ENCODE data around the gene MYL4.
A peak's percentile ranks its signal among the peaks of the same experiment; 100 is the strongest.
"Not testable (repeated sequence)": the region's sequence is repeated elsewhere in the genome, so short reads cannot be mapped to it uniquely, and the experiment has no call there.

Gene MYL4

GRCh38 chr17:47208744-47209488 lies at the start of gene MYL4:
TSS of gene MYL4 (plus strand) at chr17:47209348. CDS start at chr17:47209423, 75 bp downstream.
- DNase-seq (ENCODE audit: low spot score): no peak

DNA sequence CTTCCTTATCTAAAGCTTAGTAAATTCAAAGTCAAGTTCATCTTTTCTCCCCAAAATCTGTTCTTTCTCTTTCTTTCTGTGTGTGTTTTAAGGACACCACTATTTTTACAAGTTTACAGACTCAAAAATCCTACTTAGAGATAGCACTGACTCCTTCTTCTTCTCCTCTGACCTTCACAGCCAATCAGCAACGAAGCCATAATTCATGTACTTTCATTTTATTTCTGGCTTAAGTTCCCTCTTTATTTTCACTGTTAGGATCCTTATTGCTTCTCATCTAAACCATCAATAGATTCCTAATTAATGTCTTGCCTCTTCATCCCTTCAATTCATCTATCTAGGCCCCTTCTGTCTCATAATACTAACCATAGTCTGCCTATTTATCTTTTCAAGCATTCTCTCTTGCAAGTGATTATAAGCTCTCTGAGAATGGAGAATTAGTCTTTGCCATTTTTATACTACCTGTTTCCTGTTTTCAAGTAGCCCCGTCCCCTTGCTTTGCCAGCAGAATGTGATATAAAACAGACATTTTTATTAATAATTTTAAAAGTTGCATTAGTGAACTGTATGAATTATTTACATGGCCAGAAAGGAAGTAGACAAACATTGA lies 47.0 kb upstream of the MYL4 start:
- DNase-seq (ENCODE audit: low spot score): no peak

GRCh38 chr17:47164263-47164662 lies 44.9 kb upstream of the MYL4 start:
- no peak for DNase-seq (ENCODE audit: low spot score)

DNA sequence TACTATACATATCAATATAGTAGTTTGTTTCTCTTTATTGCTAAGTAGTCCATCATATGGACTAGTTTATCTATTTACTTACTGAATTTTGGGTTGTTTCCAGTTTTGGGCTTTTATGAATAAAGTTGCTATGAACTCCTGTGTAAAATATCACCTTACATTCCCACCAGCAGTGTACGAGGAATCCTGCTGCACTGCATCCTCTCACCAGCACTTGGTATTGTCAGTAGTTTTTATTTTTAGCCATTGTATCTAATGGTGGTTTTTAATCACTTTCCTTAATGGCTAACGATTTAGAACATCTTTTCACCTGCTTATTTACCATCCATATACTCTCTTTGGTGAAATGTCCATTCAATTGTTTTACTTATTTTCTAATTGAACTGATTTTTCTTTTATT lies 44.0 kb upstream of the MYL4 start:
- no peak for DNase-seq (ENCODE audit: low spot score)

- not testable (repeated sequence) for DNase-seq (ENCODE audit: low spot score)
Observed at GRCh38 chr17:47166854-47167253, 42.3 kb upstream of the MYL4 start.

DNA sequence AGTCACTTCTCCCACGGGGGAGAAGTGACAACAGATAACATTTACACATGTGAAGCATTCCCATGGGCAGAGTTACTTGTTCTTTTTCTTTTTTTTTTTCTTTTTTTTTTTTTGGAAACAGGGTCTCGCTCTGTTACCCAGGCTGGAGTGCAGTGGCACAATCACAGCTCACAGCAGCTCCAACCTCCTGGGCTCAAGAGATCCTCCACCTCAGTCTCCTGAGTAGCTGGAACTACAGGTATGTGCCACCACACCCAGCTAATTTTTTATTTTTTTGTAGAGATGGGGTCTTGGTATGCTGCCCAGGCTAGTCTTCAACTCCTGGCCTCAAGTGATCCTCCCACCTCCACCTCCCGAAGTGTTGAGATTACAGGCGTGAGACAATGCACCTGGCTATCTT lies 40.3 kb upstream of the MYL4 start:
- DNase-seq (ENCODE audit: low spot score): not testable (repeated sequence)

DNA sequence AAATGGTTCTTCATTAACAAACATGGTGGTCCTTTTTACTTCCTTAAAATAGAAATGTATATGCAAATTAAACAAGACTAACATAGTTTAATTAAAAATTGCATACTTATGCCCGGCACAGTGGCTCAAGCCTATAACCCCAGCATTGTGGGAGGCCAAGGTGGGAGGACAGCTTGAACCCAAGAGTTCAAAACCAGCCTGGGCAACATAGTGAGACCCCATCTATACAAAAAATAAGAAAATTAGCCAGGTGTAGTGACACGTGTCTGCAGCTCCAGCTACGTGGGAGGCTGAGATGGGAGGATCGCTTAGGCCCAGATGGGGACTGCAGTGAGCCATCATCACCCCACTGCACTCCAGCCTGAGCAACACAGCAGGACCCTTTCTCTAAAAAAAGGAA lies 38.4 kb upstream of the MYL4 start:
- DNase-seq (ENCODE audit: low spot score): no peak

DNA sequence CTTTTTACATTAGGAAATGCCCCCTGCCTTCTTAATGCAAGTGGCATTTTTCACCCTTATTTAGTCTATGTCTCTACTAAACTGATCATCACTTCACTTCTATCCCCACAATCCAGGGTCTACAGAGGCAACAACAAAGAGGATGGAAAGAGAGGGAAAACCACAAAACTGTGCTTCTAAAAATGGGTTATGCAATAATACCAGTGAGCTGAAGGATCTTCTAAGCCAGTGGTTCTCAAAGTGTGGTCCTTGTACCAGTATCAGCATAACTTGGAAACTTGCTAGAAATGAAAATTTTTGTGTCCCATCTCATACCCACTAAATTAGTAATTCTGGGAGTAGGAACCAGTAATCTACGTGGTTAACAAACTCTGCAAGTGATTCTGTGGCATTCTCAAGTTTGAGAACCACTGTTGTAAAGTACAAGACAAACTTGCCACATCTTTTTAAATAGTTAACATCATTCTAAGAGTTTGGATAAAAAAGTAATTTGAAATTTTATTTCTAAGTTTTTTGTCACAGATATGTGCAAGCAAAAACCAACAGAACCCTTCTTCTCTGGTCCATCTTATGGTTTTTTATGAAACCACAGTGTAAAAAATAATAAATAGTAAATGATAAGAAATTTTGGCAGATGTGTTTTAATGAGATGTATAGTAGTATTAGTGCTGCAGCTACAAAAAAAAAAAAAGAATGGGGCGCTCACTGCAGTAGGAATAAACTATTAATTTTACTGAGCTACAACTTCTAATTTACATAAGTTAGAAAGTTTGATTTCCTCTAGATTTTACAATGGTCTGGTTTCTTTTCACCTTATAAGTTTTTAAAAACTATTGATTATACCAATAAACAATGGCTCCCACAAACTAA lies 36.2 kb upstream of the MYL4 start:
- DNase-seq (ENCODE audit: low spot score): no peak

- not testable (repeated sequence) for DNase-seq (ENCODE audit: low spot score)
Observed at GRCh38 chr17:47174823-47175222, 34.3 kb upstream of the MYL4 start.

DNA sequence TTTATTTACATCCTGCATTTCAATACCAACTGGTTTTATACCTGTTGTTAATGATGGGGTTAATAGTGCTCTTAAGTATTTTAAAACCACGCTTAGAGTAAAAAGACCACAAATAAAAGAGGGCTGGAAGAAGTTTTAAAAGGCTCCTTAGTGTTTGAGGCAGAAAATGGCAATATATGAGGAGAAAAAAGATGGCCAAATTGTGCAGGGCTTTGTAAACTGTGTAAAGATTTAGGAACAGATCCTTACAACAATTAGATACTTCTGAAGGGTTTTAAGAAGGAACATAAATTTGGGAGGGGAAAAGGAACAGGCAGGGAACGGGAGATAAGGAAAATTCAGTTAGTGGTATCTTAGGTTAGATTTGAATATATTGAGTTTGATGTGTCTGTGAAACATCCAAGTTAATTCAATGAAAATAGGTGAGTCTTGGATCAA lies 32.7 kb upstream of the MYL4 start:
- DNase-seq (ENCODE audit: low spot score): no peak

- DNase-seq (ENCODE audit: low spot score): no peak
Observed at GRCh38 chr17:47177261-47177660, 31.9 kb upstream of the MYL4 start.

DNA sequence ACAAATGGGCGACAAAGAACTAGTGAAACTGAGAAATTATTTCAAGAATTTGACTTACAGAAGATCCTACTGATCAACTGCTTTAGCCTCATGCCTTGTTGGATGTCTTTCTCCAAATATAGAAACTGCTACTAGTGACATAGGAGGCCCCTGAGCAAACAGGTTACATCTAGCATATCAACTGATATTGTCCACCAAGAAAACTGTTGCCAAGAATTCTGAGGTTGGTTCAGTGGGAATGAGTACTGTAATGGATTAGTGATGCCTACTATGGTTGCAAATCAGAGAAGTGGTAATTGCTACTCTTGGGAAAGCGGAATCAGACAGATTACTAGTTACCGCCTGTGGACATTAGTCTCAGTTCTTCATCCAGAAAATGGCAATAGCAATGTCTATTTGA lies 30.0 kb upstream of the MYL4 start:
- DNase-seq (ENCODE audit: low spot score): no peak

DNA sequence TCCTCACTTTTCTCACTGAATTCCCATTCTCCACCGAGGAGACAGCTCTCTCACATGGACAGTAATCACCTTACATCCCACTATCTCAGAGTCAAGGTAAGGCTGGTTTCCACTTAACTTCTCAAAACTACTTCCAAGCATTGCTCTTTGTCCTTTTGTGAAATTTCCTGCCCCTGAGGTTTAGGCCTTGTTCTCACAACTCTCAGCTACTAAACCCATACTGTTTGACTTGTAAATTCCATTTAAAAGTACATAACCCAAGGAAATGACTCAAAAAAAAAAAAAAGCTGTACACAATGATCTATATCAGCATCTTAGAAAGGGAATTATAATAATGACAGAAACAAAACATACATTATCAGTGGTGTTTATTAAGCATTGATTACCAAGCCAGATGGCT lies 28.8 kb upstream of the MYL4 start:
- DNase-seq (ENCODE audit: low spot score): no peak

- not testable (repeated sequence) for DNase-seq (ENCODE audit: low spot score)
Observed at GRCh38 chr17:47180988-47181387, 28.2 kb upstream of the MYL4 start.

- no peak for DNase-seq (ENCODE audit: low spot score)
Observed at GRCh38 chr17:47184681-47185080, 24.5 kb upstream of the MYL4 start.

GRCh38 chr17:47188271-47188875 lies 20.8 kb upstream of the MYL4 start:
- DNase-seq (ENCODE audit: low spot score): peak; percentile 17

- DNase-seq (ENCODE audit: low spot score): peak; percentile 98
Observed at GRCh38 chr17:47188876-47189731, 20.0 kb upstream of the MYL4 start, which contains the start of gene CDC27. TSS of gene CDC27 (minus strand) at chr17:47189295. CDS start at chr17:47189172, 123 bp downstream.

DNA sequence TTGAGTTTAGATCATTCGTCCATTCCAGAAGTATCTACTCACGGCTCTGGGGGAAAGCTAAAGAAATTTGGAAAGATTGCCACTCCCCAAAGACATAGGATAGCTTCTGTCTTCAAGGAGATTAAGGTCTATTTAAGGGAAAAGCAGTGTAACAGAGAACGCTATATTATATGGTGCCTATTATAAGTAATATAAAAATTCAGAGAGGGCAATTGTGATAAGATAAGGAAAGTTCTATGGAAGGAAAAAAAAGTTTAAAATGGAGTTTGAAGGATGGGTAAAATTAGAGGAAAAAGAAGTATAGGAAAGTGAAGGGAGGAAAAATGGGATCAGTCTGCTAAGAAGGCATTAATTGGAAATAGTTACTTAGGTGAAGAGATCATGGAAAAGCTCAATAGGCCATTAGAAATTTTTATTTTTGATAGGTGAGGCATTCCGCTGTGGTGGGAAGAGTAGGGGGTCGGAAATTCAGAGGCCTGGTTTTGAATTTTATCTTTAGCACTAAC lies 19.4 kb upstream of the MYL4 start:
- no peak for DNase-seq (ENCODE audit: low spot score)

GRCh38 chr17:47190243-47190642 lies 18.9 kb upstream of the MYL4 start:
- DNase-seq (ENCODE audit: low spot score): no peak

- DNase-seq (ENCODE audit: low spot score): no peak
Observed at GRCh38 chr17:47190770-47191169, 18.4 kb upstream of the MYL4 start.

GRCh38 chr17:47192554-47192953 lies 16.6 kb upstream of the MYL4 start:
- DNase-seq (ENCODE audit: low spot score): peak; percentile 32

Data from AG08395 (cell line).